Activated CD8-positive, alpha-beta memory T cell treated with anti-CD3 and anti-CD28 coated beads for 24 hours (primary cell): ENCODE data around the gene COPS7A.
A peak's percentile ranks its signal among the peaks of the same experiment; 100 is the strongest.
"Not testable (repeated sequence)": the region's sequence is repeated elsewhere in the genome, so short reads cannot be mapped to it uniquely, and the experiment has no call there.

Experiments used
- DNase-seq: peaks from one replicate; pipeline ENCODE4 v3.0.0-alpha.2; 2020

COPS7A gene

DNA sequence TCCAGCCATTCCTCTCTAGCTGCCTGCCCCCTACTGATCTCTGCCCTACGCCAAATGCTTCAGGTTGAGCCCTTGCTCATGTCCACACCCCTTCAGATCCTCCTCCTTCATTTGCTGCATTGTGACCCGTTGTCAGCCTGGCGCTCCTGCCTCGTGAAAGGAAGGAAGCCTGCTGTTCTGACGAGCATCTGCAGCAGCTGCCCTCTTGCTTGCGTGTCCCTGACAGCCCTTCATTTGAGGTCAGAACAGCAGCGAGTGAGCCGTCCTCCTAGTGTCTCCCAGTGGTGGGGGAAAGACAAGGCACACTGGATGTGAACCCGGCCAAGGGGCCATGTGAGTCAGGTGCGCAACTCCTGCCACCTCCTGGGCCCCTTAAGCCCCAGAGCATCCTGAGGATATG lies 20.2 kb upstream of the COPS7A start:
- no peak for DNase-seq

DNA sequence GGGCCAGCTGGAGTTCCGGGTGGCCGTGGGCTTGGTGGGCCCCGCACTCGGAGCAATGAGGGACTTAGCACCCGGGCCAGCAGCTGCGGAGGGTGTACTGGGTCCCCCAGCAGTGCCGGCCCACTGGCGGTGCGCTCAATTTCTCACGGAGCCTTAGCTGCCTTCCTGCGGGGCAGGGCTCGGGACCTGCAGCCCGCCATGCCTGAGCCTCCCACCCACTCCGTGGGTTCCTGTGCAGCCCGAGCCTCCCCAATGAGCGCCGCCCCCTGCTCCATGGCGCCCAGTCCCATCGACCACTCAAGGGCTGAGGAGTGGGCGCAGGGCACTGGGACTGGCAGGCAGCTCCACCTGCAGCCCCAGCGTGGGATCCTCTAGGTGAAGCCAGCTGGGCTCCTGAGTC lies 15.5 kb upstream of the COPS7A start:
- not testable (repeated sequence) for DNase-seq

DNA sequence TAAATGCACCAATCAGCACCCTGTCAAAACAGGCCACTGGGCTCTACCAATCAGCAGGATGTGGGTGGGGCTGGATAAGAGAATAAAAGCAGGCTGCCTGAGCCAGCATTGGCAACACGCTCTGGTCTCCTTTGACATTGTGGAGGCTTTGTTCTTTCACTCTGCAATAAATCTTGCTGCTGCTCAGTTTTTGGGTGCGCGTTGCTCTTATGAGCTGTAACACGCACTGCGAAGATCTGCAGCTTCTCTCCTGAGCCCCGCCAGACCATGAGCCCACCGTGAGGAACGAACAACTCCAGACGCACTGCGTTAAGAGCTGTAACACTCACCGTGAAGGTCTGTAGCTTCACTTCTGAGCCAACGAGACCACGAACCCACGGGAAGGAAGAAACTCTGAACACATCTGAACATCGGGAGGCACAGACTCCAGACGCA lies 14.9 kb upstream of the COPS7A start:
- DNase-seq: peak; percentile 66

DNA sequence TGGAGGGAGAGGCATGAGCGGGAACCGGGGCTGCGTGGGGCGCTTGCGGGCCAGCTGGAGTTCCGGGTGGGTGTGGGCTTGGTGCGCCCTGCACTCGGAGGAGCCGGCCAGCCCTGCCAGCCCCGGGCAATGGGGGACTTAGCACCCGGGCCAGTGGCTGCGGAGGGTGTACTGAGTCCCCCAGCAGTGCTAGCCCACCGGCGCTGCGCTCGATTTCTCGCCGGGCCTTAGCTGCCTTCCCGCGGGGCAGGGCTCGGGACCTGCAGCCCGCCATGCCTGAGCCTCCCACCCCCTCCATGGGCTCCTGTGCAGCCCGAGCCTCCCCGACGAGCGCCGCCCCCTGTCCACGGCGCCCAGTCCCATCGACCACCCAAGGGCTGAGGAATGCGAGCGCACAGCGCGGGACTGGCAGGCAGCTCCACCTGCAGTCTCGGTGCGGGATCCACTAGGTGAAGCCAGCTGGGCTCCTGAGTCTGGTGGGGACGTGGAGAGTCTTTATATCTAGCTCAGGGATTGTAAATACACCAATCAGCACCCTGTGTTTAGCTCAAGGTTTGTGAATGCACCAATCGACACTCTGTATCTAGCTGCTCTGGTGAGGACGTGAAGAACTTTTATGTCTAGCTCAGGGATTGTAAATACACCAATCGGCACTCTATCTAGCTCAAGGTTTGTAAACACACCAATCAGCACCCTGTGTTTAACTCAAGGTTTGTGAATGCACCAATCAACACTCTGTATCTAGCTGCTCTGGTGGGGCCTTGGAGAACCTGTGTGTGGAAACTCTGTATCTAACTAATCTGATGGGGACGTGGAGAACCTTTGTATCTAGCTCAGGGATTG lies 7.6 kb upstream of the COPS7A start:
- DNase-seq: not testable (repeated sequence)

DNA sequence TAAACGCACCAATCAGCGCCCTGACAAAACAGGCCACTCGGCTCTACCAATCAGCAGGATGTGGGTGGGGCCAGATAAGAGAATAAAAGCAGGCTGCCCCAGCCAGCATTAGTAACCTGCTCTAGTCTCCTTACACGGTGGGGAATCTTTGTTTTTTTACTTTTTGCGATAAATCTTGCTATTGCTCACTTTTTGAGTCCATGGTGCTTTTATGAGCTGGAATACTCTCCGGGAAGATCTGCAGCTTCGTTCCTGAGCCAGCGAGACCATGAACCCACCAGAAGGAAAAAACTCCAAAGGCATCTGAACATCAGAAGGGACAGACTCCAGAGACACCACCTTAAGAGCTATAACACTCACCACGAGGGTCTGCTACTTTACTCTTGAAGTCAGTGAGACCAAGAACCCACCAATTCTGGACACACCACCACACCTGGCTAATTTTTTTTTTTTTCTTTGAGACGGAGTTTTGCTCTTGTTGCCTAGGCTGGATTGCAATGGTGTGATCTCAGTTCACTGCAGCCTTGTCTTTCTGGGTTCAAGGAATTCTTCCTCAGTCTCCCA lies 6.9 kb upstream of the COPS7A start:
- DNase-seq: no peak

DNA sequence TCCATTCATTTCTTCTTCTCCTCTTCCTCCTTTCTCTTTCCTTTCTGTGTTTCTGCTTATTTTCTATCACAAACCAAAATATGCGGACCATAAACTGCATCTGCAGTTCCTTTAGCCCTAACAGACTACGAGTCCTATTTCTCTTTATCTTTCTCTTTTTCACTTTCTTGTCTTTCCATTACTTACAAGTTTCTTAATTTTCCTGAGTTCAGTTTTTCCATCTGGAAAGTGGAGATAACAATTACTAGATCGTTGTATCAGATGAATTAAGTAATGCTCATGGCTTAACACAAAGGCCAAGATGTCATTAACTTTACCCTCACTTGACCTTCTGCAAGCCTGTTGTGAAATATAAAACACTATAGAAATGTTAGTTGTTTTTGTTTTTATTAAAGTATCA lies 983 bp upstream of the COPS7A start:
- DNase-seq: no peak

DNA sequence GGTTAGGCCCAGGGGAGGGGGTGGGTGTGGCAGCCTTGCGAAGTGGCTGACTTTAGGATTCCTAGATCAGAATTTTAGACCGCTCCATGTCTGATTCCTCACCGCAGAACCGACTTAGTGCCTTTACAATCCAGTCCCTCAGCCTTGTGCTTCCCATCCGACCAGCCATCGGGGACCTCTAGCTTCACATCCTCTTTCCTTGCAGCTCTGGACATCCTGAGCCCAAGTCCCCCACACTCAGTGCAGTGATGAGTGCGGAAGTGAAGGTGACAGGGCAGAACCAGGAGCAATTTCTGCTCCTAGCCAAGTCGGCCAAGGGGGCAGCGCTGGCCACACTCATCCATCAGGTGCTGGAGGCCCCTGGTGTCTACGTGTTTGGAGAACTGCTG lies 557 bp downstream of the COPS7A start:
- DNase-seq: peak; percentile 80

- no peak for DNase-seq
These were observed 1.5 kb downstream of the COPS7A start for GRCh38 chr12:6725350-6725749.

DNA sequence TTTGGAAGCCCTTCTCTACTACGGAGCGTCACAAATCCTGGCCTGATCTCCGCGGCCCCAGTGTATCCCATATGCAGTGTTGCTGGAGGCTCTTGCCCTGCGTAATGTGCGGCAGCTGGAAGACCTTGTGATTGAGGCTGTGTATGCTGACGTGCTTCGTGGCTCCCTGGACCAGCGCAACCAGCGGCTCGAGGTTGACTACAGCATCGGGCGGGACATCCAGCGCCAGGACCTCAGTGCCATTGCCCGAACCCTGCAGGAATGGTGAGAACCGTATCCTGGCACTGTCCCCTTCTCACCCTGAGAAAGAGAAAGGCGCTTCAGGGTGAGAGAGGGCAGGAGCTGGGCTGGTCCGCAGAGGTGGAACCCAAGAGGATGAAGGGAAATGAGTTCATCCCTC lies 5.3 kb downstream of the COPS7A start:
- DNase-seq: no peak

DNA sequence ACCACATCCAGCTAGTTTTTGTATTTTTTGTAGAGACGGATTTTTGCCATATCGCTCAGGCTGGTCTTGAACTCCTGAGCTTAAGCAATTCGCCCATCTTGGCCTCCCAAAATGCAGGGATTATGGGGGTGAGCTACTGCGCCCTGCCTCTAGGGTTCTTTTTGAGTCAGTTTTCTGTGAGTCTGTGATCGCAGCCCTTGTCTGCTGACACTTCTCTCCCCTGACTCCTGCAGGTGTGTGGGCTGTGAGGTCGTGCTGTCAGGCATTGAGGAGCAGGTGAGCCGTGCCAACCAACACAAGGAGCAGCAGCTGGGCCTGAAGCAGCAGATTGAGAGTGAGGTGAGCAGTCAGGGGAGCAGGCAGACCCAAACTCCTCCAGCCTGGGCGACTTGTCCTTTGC lies 6.3 kb downstream of the COPS7A start:
- DNase-seq: no peak

- DNase-seq: no peak
These were observed 10.9 kb downstream of the COPS7A start for GRCh38 chr12:6734506-6735387.

GRCh38 chr12:6735448-6736191 lies 11.8 kb downstream of the COPS7A start:
- peak; percentile 65 for DNase-seq

GRCh38 chr12:6736754-6737153 lies 12.9 kb downstream of the COPS7A start:
- no peak for DNase-seq

- not testable (repeated sequence) for DNase-seq
These were observed 18.2 kb downstream of the COPS7A start for GRCh38 chr12:6742080-6742479.

DNA sequence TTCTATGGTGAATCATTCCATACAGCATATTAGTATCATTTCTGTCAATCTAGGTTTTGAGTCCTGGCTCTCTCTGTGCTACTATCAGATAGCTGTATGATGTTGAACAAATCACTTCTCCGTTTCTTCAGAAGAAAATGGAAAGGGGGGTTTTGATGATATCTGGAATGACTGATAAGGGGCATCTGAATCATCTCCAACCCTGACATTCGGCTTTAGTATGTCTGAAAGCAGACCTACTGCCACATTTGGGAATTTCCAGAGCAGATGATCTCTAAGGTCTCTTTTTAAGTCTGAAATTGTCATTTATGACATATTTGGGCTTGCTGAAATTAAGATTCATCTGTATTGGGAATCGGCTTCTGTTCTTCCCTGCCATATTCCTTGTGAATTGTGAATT lies 19.0 kb downstream of the COPS7A start:
- DNase-seq: no peak

GRCh38 chr12:6743300-6743699 lies 19.5 kb downstream of the COPS7A start:
- not testable (repeated sequence) for DNase-seq

DNA sequence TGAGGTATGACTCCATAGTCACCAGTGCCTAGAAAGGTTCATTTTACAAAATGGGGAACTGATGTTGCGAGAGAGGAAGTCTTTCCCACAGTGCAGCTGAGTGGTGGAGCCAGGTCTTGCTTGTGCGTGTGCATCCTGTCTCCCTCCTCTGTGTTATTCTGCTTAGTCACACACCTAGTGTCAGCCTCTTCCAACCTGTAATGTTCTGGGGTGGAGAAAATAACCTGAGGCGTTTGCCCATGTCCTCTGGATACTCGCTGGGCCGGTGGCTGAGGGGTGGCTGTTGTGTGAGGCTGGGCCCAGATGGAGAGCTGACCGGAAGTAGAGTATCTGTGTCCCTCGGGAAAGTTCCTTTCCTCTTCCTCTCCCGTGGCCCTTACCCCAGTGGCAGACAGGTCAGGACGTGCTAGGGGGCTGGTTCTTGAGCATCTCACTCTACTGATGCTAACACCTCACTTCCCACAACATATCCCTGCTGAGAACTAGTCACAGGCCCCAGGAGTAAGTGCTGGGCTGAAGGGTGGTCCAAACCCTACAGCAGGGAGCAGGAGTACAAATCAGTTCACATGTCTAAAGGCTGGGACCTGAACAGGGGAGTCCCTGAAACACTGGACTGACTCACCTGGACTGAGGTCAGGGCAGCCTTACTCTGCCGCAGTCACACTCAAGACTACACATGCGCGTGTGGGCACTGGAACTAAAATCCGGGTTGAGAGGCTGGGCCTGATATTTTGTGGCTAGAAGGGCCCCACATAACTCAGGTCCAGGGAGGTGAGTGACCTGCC lies 22.1 kb downstream of the COPS7A start:
- DNase-seq: no peak

DNA sequence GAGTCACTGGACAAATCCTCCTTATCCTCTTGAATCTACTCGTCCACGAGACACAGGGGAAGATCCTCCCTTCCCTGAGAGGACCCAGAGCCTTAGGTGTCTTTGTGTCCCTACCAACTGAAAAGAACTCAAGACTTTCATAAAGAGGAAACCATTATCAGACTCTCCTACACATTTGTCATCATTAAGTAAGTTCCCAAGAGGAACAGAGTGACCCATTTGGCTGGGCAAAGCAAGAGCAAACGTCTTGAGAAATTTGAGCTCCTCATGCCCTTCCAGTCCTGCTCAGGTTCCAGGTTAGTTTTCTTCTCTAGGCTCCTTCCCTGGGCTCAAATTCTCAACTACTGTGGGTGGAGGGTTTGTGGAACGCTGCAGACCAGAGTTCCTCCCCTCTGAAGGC lies 23.4 kb downstream of the COPS7A start:
- no peak for DNase-seq

GRCh38 chr12:6748761-6749160 lies 24.9 kb downstream of the COPS7A start:
- no peak for DNase-seq

- no peak for DNase-seq
These were observed 26.7 kb downstream of the COPS7A start for GRCh38 chr12:6750506-6750905.

GRCh38 chr12:6751767-6752166 lies 27.9 kb downstream of the COPS7A start:
- no peak for DNase-seq
